Stomach (tissue), 9 donors: ENCODE measurements around the gene CNN2. TPM values are rescaled to one million over a fixed set of nuclear protein-coding genes. Genes with fewer than 3 reads are reported as not detected.

Experiments
- DNase-seq, 2 donors: peaks; one replicate each; pipeline versions ENCODE4 v3.0.0 to v3.0.0-alpha.2; 2013 to 2019
- H3K27ac ChIP-seq, 5 donors: fragments of 200-600 bp in 4 of 5; sonication (generic) in 4 of 5; one replicate each; pipeline ENCODE4 v1.5.1; 2013 to 2019; ENCODE audit warnings: mild to moderate bottlenecking in 1 of 5, moderate library complexity in 1 of 5
- H3K27me3 ChIP-seq, 3 donors: fragments of 200-600 bp; sonication (generic); one replicate each; pipeline ENCODE4 v1.5.1; 2017 to 2019; ENCODE audit warnings: mixed run types in 1 of 3
- H3K36me3 ChIP-seq, 4 donors: fragments of 200-600 bp; sonication (generic); 1 replicate in 3 of 4; 2 replicates in 1 of 4; pipeline ENCODE4 v1.5.1; 2016 to 2019
- H3K4me1 ChIP-seq, 4 donors: fragments of 200-600 bp; sonication (generic); one replicate each; pipeline ENCODE4 v1.5.1; 2016 to 2019
- H3K4me3 ChIP-seq, 4 donors: fragments of 200-600 bp; sonication (generic) in 3 of 4; one replicate each; pipeline ENCODE4 v1.5.1; 2016 to 2019; ENCODE audit warnings: mild to moderate bottlenecking in 1 of 4
- H3K9me3 ChIP-seq, 4 donors: fragments of 200-600 bp; sonication (generic); one replicate each; pipeline ENCODE4 v1.5.1; 2016 to 2019
- EP300 ChIP-seq: sonication (generic); formaldehyde crosslinking; IDR thresholded peaks from one replicate; pipeline ENCODE4 v1.6.1; 2017; ENCODE audit warnings: antibody characterized with exemption
- POLR2A ChIP-seq, 4 donors: fragments of 450-650 bp; IDR thresholded peaks; one replicate each; pipeline ENCODE4 v1.6.1; 2016; ENCODE audit warnings: antibody characterized with exemption in 4 of 4, control low read depth in 2 of 4, mild to moderate bottlenecking in 1 of 4, moderate library complexity in 1 of 4
- POLR2AphosphoS5 ChIP-seq, 3 donors: sonication (generic); formaldehyde crosslinking; IDR thresholded peaks; one replicate each; pipeline ENCODE4 v1.6.1; 2016; ENCODE audit warnings: antibody characterized with exemption in 3 of 3
- WGBS, 5 donors: extraction: QIAGEN DNeasy Blood & Tissue Kit in 3 of 5; methylation state at CpG; one replicate each; pipeline versions ENCODE4 v1.1.5 to v1.1.7; 2013 to 2018; 5-methylcytosine and 5-hydroxymethylcytosine counted together
- intact Hi-C: fragments of 100-400 bp; cut with DNase I; formaldehyde crosslinking; loops from one replicate; pipeline ENCODE4 v1.15.1; 2023; ENCODE audit warnings: low total_unique reads
- polyA plus RNA-seq, 3 donors: library from polyadenylated mRNA; stranded (reverse); fragments of 200-250 nt; gene quantifications; one replicate each; pipeline ENCODE4 v1.2.3, GENCODE V29; 2013
- small RNA-seq, 4 donors: library from RNA; depleted of rRNA; stranded (forward); fragments of <200 nt; gene quantifications; one replicate each; pipeline ENCODE3, GENCODE V24; 2016
- total RNA-seq, 5 donors: library from RNA; depleted of rRNA; stranded (reverse); fragments of >200 nt; gene quantifications; one replicate each; pipeline versions ENCODE4 v1.1.0 to v1.2.3, GENCODE V29; 2014 to 2016
- TF ChIP-seq, protein P1 (sequence below), 7 experiments: fragments of 450-650 bp in 4 of 7; fragments of 200-600 bp in 3 of 7; sonication (generic) in 3 of 7; IDR thresholded peaks; one replicate each; pipeline ENCODE4 v1.5.1; 2016 to 2019; ENCODE audit warnings: antibody characterized with exemption in 7 of 7, control low read depth in 2 of 7, mild to moderate bottlenecking in 1 of 7
- donor health status: healthy with polysubstance abuse.
- donor health status: Bipolar disorder and iron deficiency.
- donor health status: healthy.

The CNN2 gene
- total and polyA plus RNA-seq, 8 donors: 7.0 to 98.5 (median 81.4) TPM

DNA sequence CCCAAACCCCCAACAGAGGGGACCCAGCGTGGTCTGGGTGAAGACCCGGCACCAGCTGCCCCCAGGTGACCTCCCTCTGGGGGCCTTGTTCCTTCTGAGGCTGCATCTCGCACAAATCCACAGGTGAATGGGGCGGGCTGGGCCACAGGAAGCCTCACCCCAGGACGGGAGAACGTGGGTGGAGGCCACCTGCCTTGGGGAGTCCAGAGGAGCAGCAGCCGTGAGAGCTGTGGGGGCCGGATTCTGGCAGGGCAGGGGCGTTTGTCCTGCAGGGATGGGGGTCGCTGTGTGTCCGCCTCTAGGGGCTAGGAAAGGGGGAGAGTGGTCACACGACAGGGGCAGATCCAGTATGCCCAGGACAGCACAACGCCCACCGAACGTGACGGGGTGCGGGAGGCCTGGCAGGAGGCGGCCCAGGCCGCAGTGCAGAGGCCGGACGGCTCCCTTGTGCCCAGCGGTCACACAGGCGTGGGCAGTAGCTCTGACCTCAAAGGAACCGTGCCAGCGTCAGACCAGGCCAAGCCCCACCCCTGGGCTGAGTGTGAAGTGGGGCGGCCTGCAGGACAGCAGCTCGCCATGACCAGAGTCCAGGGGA is 62.1 kb downstream of the CNN2 start:
- Histone ChIP-seq H3K36me3 (peaks cover 40 to 94% (median 84%) of the 10 kb centered on the region in 4 donors), H3K27ac (peak overlapping the region in 4 of 5 donors; percentile 19 to 77 (median 60))

More for the DNA sequence above, 62.1 kb downstream of the CNN2 start:
- DNase-seq: peak in 1 of 2 donors; percentile 47
- peaks cover 3 to 67% (median 28%) of the 10 kb centered on the region in 4 donors for H3K4me1 ChIP-seq
- WGBS, 5 donors: 78 to 88% (median 87%) methylated on average over 23 to 27 of the region's 27 CpGs
- intact Hi-C loops: no loop called here
- TF ChIP-seq EP300: no peak
- TF ChIP-seq POLR2A (IDR thresholded peaks at IDR 0.05): no peak
- TF ChIP-seq, protein P1, sequence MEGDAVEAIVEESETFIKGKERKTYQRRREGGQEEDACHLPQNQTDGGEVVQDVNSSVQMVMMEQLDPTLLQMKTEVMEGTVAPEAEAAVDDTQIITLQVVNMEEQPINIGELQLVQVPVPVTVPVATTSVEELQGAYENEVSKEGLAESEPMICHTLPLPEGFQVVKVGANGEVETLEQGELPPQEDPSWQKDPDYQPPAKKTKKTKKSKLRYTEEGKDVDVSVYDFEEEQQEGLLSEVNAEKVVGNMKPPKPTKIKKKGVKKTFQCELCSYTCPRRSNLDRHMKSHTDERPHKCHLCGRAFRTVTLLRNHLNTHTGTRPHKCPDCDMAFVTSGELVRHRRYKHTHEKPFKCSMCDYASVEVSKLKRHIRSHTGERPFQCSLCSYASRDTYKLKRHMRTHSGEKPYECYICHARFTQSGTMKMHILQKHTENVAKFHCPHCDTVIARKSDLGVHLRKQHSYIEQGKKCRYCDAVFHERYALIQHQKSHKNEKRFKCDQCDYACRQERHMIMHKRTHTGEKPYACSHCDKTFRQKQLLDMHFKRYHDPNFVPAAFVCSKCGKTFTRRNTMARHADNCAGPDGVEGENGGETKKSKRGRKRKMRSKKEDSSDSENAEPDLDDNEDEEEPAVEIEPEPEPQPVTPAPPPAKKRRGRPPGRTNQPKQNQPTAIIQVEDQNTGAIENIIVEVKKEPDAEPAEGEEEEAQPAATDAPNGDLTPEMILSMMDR (IDR thresholded peaks at IDR 0.05): no peak
- peak in 1 of 3 donors; percentile 1 for TF ChIP-seq POLR2AphosphoS5 (IDR thresholded peaks at IDR 0.05)
- H3K4me3 ChIP-seq: no peak overlapping the region
- H3K9me3 ChIP-seq: no peaks in the 10 kb centered on the region
- H3K27me3 ChIP-seq: no peaks in the 10 kb centered on the region

Small RNA genes within 50 kb of the gene (small RNA-seq; reads per million reads assigned to genes)
- gene RNU6-2: 0 to 0.10 (median 0) reads per million in 4 donors

Other genes starting within 250 kb of the CNN2 start
- 100 to 1,000 TPM in 4 of 5 donors, 10 to 100 TPM in 1; 92.9 to 539 (median 173) TPM for gene PTBP1, start 229.2 kb upstream of the CNN2 start, total RNA-seq
- gene PTBP1, start 229.2 kb upstream of the CNN2 start, polyA plus RNA-seq: 10 to 100 TPM; 74.8 to 80.9 (median 74.8) TPM
- gene PLPPR3, start 204.7 kb upstream of the CNN2 start, total RNA-seq: under 1 TPM in 1 of 5 donors, not detected in 4; 0.55 TPM
- gene PLPPR3, start 204.7 kb upstream of the CNN2 start, polyA plus RNA-seq: under 1 TPM in 1 of 3 donors, not detected in 2; 0.46 TPM
- under 1 TPM in 1 of 5 donors, not detected in 4; 0.55 TPM for gene AZU1, start 198.8 kb upstream of the CNN2 start, total RNA-seq
- 1 to 10 TPM in 1 of 3 donors, under 1 TPM in 2; 0.53 to 1.5 (median 1.00) TPM for gene AZU1, start 198.8 kb upstream of the CNN2 start, polyA plus RNA-seq
- gene PRTN3, start 185.6 kb upstream of the CNN2 start, total RNA-seq: 1 to 10 TPM in 1 of 5 donors, not detected in 4; 2.6 TPM
- gene PRTN3, start 185.6 kb upstream of the CNN2 start, polyA plus RNA-seq: under 1 TPM in 1 of 3 donors, not detected in 2; 0.15 TPM
- 10 to 100 TPM in 1 of 5 donors, 1 to 10 TPM in 1, not detected in 3; 2.9 to 10.5 TPM for gene ELANE, start 174.3 kb upstream of the CNN2 start, total RNA-seq
- 1 to 10 TPM in 2 of 3 donors, not detected in 1; 1.1 to 3.4 TPM for gene ELANE, start 174.3 kb upstream of the CNN2 start, polyA plus RNA-seq
- 1,000 to 10,000 TPM in 1 of 5 donors, 100 to 1,000 TPM in 3, 10 to 100 TPM in 1; 36.6 to 1,275 (median 118) TPM for gene CFD, start 166.9 kb upstream of the CNN2 start, total RNA-seq
- 100 to 1,000 TPM in 2 of 3 donors, 10 to 100 TPM in 1; 48.7 to 204 (median 140) TPM for gene CFD, start 166.9 kb upstream of the CNN2 start, polyA plus RNA-seq
- gene MED16, start 133.4 kb upstream of the CNN2 start, total RNA-seq: 100 to 1,000 TPM in 2 of 5 donors, 10 to 100 TPM in 3; 16.7 to 126 (median 82.1) TPM
- gene MED16, start 133.4 kb upstream of the CNN2 start, polyA plus RNA-seq: 10 to 100 TPM; 49.0 to 74.0 (median 54.7) TPM
- not detected for gene RNU6-9, start 133.1 kb upstream of the CNN2 start, total RNA-seq
- not detected for gene RNU6-9, start 133.1 kb upstream of the CNN2 start, polyA plus RNA-seq
- gene R3HDM4, start 113.4 kb upstream of the CNN2 start, total RNA-seq: 10 to 100 TPM in 3 of 5 donors, 1 to 10 TPM in 2; 5.8 to 62.0 (median 29.7) TPM
- 10 to 100 TPM; 47.1 to 63.8 (median 60.0) TPM for gene R3HDM4, start 113.4 kb upstream of the CNN2 start, polyA plus RNA-seq
- gene KISS1R, start 109.3 kb upstream of the CNN2 start, total RNA-seq: not detected
- gene KISS1R, start 109.3 kb upstream of the CNN2 start, polyA plus RNA-seq: not detected
- 10 to 100 TPM in 2 of 5 donors, 1 to 10 TPM in 2, not detected in 1; 1.8 to 23.5 (median 8.6) TPM for gene ARID3A, start 100.6 kb upstream of the CNN2 start, total RNA-seq
- 1 to 10 TPM; 1.1 to 4.3 (median 2.1) TPM for gene ARID3A, start 100.6 kb upstream of the CNN2 start, polyA plus RNA-seq
- gene WDR18, start 42.3 kb upstream of the CNN2 start, total RNA-seq: 100 to 1,000 TPM in 2 of 5 donors, 10 to 100 TPM in 3; 19.1 to 410 (median 67.7) TPM
- gene WDR18, start 42.3 kb upstream of the CNN2 start, polyA plus RNA-seq: 10 to 100 TPM; 44.4 to 81.3 (median 51.9) TPM
- gene GRIN3B, start 26.2 kb upstream of the CNN2 start, total RNA-seq: not detected
- under 1 TPM in 1 of 3 donors, not detected in 2; 0.03 TPM for gene GRIN3B, start 26.2 kb upstream of the CNN2 start, polyA plus RNA-seq
- gene TMEM259, start 5.5 kb upstream of the CNN2 start, total RNA-seq: 100 to 1,000 TPM in 4 of 5 donors, 10 to 100 TPM in 1; 59.7 to 536 (median 338) TPM
- 100 to 1,000 TPM in 1 of 3 donors, 10 to 100 TPM in 2; 60.5 to 199 (median 89.2) TPM for gene TMEM259, start 5.5 kb upstream of the CNN2 start, polyA plus RNA-seq
- gene RNU6-2, start 5.1 kb upstream of the CNN2 start, total RNA-seq: not detected
- gene RNU6-2, start 5.1 kb upstream of the CNN2 start, polyA plus RNA-seq: not detected
- gene ABCA7, start 13.5 kb downstream of the CNN2 start, total RNA-seq: 100 to 1,000 TPM in 1 of 5 donors, 10 to 100 TPM in 3, 1 to 10 TPM in 1; 5.1 to 144 (median 38.8) TPM
- 10 to 100 TPM; 14.2 to 31.6 (median 22.0) TPM for gene ABCA7, start 13.5 kb downstream of the CNN2 start, polyA plus RNA-seq
- gene ARHGAP45, start 40.6 kb downstream of the CNN2 start, total RNA-seq: 100 to 1,000 TPM in 1 of 5 donors, 10 to 100 TPM in 4; 14.3 to 211 (median 22.3) TPM
- 10 to 100 TPM; 12.2 to 15.4 (median 14.0) TPM for gene ARHGAP45, start 40.6 kb downstream of the CNN2 start, polyA plus RNA-seq
- gene POLR2E, start 68.8 kb downstream of the CNN2 start, total RNA-seq: 100 to 1,000 TPM in 1 of 5 donors, 10 to 100 TPM in 4; 24.5 to 361 (median 40.6) TPM
- 100 to 1,000 TPM; 109 to 128 (median 123) TPM for gene POLR2E, start 68.8 kb downstream of the CNN2 start, polyA plus RNA-seq
- gene GPX4, start 77.4 kb downstream of the CNN2 start, total RNA-seq: 100 to 1,000 TPM in 4 of 5 donors, 10 to 100 TPM in 1; 90.0 to 710 (median 158) TPM
- 100 to 1,000 TPM; 433 to 532 (median 509) TPM for gene GPX4, start 77.4 kb downstream of the CNN2 start, polyA plus RNA-seq
- 10 to 100 TPM; 19.3 to 74.7 (median 63.5) TPM for gene SBNO2, start 147.7 kb downstream of the CNN2 start, total RNA-seq
- 10 to 100 TPM; 16.3 to 36.1 (median 23.6) TPM for gene SBNO2, start 147.7 kb downstream of the CNN2 start, polyA plus RNA-seq
- 100 to 1,000 TPM in 1 of 5 donors, 10 to 100 TPM in 4; 55.1 to 368 (median 82.3) TPM for gene STK11, start 179.2 kb downstream of the CNN2 start, total RNA-seq
- gene STK11, start 179.2 kb downstream of the CNN2 start, polyA plus RNA-seq: 10 to 100 TPM; 43.1 to 65.3 (median 48.8) TPM
- 1 to 10 TPM in 2 of 5 donors, not detected in 3; 1.3 to 8.9 TPM for gene CBARP, start 211.4 kb downstream of the CNN2 start, total RNA-seq
- gene CBARP, start 211.4 kb downstream of the CNN2 start, polyA plus RNA-seq: under 1 TPM in 2 of 3 donors, not detected in 1; 0.19 to 0.28 TPM
- 100 to 1,000 TPM in 2 of 5 donors, 10 to 100 TPM in 3; 26.4 to 905 (median 37.9) TPM for gene ATP5F1D, start 215.1 kb downstream of the CNN2 start, total RNA-seq
- 100 to 1,000 TPM; 355 to 508 (median 358) TPM for gene ATP5F1D, start 215.1 kb downstream of the CNN2 start, polyA plus RNA-seq
- gene MIDN, start 222.0 kb downstream of the CNN2 start, total RNA-seq: 100 to 1,000 TPM in 1 of 5 donors, 10 to 100 TPM in 4; 31.6 to 118 (median 54.6) TPM
- gene MIDN, start 222.0 kb downstream of the CNN2 start, polyA plus RNA-seq: 10 to 100 TPM; 17.0 to 29.2 (median 21.0) TPM
- 100 to 1,000 TPM; 250 to 520 (median 327) TPM for gene CIRBP, start 242.7 kb downstream of the CNN2 start, total RNA-seq
- 100 to 1,000 TPM; 307 to 686 (median 385) TPM for gene CIRBP, start 242.7 kb downstream of the CNN2 start, polyA plus RNA-seq
- 100 to 1,000 TPM in 2 of 5 donors, 10 to 100 TPM in 2, 1 to 10 TPM in 1; 6.2 to 240 (median 23.7) TPM for gene FAM174C, start 248.9 kb downstream of the CNN2 start, total RNA-seq
- gene FAM174C, start 248.9 kb downstream of the CNN2 start, polyA plus RNA-seq: 100 to 1,000 TPM in 1 of 3 donors, 10 to 100 TPM in 2; 75.8 to 102 (median 80.3) TPM